Astrocyte of the spinal cord (primary cell): ENCODE measurements around the gene ABHD11.

Source experiments
- DNase-seq: peaks from one replicate; pipeline ENCODE4 v3.0.0; 2011; ENCODE audit warnings: low read depth, low spot score
- H3K4me3 ChIP-seq: 2 replicates; pipeline ENCODE4 v1.5.1; 2011; ENCODE audit warnings: low read depth, mild to moderate bottlenecking, low read length, moderate library complexity
- in situ Hi-C: cut with HindIII; loops from 2 replicates; pipeline ENCODE4 v1.10.0; 2017; ENCODE audit warnings: low sequenced_read_pairs
- TF ChIP-seq, protein P1 (sequence below): IDR thresholded peaks from 2 replicates; pipeline ENCODE4 v1.5.1; 2012; ENCODE audit warnings: low read depth, mild to moderate bottlenecking, low read length, inconsistent platforms

The ABHD11 gene

DNA sequence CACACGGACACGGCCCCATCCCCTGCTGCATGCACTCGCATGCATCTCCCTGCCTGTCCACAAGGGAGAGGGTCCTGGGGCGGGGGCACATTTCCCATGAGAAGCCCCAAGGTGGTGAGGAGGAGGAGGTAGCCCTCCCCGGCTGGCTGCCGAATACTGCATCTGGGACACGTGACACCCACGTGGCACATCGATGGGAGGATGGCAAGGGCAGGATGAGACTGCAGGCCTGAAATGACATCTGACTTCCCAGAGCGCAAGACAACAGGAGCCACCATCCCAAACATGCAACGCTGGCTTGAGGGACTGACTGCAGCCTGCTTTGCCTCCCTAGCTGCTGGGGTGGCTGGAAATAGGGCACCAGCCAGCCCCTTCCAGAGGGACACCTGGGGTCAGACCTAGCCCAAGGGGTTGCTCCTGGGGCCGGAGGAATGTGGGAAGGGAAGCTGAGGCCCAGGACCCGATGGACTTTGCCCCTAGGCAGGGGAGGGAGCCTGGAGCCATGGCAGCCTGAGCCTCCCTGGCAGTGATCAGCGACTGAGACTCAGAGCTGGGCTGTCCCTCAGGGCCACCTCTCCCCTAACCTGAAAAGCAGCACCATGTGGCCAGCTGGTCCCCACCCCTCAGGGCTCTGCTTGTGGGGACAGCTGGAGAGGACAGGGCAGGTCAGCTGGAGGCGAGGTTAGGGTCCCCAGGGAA, 39.1 kb downstream of the ABHD11 start:
- H3K4me3 ChIP-seq = no peak overlapping the region
- in situ Hi-C loops = no loop called here
- no peak for DNase-seq
- TF ChIP-seq, protein P1, sequence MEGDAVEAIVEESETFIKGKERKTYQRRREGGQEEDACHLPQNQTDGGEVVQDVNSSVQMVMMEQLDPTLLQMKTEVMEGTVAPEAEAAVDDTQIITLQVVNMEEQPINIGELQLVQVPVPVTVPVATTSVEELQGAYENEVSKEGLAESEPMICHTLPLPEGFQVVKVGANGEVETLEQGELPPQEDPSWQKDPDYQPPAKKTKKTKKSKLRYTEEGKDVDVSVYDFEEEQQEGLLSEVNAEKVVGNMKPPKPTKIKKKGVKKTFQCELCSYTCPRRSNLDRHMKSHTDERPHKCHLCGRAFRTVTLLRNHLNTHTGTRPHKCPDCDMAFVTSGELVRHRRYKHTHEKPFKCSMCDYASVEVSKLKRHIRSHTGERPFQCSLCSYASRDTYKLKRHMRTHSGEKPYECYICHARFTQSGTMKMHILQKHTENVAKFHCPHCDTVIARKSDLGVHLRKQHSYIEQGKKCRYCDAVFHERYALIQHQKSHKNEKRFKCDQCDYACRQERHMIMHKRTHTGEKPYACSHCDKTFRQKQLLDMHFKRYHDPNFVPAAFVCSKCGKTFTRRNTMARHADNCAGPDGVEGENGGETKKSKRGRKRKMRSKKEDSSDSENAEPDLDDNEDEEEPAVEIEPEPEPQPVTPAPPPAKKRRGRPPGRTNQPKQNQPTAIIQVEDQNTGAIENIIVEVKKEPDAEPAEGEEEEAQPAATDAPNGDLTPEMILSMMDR = no peak

DNA sequence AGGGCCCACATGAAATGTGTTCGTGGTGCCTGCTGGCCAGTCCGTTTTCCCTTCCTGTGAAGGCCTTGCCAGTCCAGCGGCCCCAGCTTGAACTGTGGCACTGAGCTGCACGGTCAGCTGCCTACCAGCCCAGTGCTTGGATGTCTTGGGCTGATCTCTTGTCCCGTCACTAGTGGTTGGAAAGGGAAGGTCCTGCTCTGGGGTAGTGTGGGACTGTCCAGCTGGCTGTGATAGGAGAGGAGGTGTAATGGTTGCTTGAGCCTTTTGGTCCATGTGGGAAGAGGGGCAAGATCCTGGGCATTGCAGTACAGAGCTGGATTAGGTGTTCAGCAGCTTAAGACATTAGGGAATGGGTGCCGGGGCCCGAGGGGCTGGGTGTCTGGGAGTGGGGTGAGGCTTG, 40.2 kb downstream of the ABHD11 start:
- TF ChIP-seq, protein P1 = no peak
- DNase-seq = no peak
- in situ Hi-C loops = no loop called here
- no peak overlapping the region for H3K4me3 ChIP-seq

DNA sequence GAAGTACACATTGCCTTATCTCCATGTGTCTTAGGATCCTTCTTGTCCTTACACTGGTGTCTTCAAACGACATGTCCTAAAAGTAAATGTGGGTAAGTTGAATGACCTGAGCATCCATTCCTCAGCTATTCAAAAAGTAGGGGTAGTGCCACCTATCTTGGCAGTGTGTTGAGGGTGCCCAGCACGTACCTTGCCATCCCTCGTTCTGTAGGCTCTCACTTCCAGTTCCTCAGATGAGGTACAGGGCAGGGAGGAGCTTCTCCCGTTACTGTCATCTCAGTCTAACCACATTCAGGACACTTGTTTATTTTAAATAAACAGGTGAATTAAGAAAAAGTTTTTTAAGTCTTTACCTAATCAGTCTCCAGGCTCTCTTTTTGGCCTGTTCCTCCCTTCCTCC, 42.2 kb downstream of the ABHD11 start:
- TF ChIP-seq, protein P1 = no peak
- in situ Hi-C loops = no loop called here
- H3K4me3 ChIP-seq = no peak overlapping the region
- DNase-seq = no peak

DNA sequence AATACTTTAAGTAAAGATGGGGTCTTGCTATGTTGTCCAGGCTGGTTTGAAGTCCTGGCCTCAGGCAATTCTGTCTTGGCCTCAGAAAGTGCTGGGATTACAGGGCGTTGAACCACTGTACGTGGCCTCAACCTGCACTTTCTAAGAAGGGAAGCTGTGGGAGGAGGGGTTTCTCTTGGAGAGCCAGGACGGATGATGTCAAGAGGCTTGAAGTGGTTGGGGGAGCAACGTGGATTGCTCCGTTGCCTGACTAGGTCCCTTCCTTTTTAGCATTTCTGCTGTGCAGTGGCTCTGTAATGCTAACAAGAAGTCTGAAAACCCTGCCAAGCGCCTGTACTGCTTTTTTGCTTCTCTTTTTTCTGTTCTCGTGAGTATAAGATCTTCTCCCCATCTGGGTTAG, 48.0 kb downstream of the ABHD11 start:
- in situ Hi-C loops = no loop called here
- TF ChIP-seq, protein P1 = no peak
- no peak overlapping the region for H3K4me3 ChIP-seq
- no peak for DNase-seq

DNA sequence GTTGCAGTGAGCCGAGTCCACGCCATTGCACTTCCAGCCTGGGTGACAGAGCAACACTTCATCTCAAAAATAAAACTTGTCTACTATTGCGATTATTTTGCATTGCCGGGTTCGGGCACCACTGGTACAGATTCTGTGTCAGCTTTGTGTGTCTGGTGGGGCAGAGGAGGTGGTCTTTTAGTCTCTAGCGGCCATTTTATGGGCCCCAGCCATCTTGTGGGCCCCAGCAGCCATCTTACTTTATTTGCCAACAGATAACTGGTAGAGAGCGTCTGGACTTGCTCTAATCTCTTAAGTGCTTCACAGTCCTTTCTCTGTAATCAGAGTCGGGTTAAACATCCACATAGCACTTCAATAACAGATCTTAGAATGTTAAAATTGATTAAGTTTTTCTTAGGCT, 50.3 kb downstream of the ABHD11 start:
- no peak for DNase-seq
- in situ Hi-C loops = no loop called here
- TF ChIP-seq, protein P1 = no peak

More for the DNA sequence above, 50.3 kb downstream of the ABHD11 start:
- H3K4me3 ChIP-seq = no peak overlapping the region
